Left ventricle myocardium inferior (tissue), 1 donor: ENCODE data around the gene LRRC8E. TPM values are rescaled to one million over a fixed set of nuclear protein-coding genes. Genes with fewer than 3 reads are reported as not detected.

Source experiments
- DNase-seq: peaks from one replicate; pipeline ENCODE4 v3.0.0-alpha.2; 2020
- H3K27ac ChIP-seq: fragments of 200-600 bp; replicated peaks from 2 replicates; pipeline ENCODE4 v1.8.0; 2021
- H3K27me3 ChIP-seq: fragments of 200-600 bp; 2 replicates; pipeline ENCODE4 v1.8.0; 2021; ENCODE audit warnings: low read depth
- H3K36me3 ChIP-seq: fragments of 200-600 bp; 2 replicates; pipeline ENCODE4 v1.8.0; 2021
- H3K4me1 ChIP-seq: fragments of 200-600 bp; 2 replicates; pipeline ENCODE4 v1.8.0; 2021
- H3K4me3 ChIP-seq: fragments of 200-600 bp; 2 replicates; pipeline ENCODE4 v1.8.0; 2021; ENCODE audit warnings: mild to moderate bottlenecking, moderate library complexity
- H3K9me3 ChIP-seq: fragments of 200-600 bp; replicated peaks from 2 replicates; pipeline ENCODE4 v1.8.0; 2021
- CTCF ChIP-seq: fragments of 200-600 bp; IDR thresholded peaks from 2 replicates; pipeline ENCODE4 v1.8.0; 2021; ENCODE audit warnings: antibody characterized with exemption, mild to moderate bottlenecking, borderline replicate concordance
- intact Hi-C: fragments of 100-400 bp; cut with micrococcal nuclease; formaldehyde crosslinking; loops from one replicate; pipeline ENCODE4 v1.11.0; 2022
- total RNA-seq: library from RNA; stranded (reverse); fragmentation: NEBNext Ultra II Directional; extraction: Animal tissue kit (Norgen Biotek cat#: 25700); gene quantifications from one replicate; pipeline ENCODE4 v1.2.1, GENCODE V29; 2021
- donor health status: DM: no; HTN: yes; CAD: no; lungs with severe emphysema.

LRRC8E gene
- total RNA-seq, 1 donor from 2014 or later: 0.44 TPM

- DNase-seq: no peak
- TF ChIP-seq CTCF: no peak
- H3K9me3 ChIP-seq: no peaks in the 10 kb centered on the region
- peaks cover 23% of the 10 kb centered on the region for H3K4me1 ChIP-seq
- intact Hi-C loops: no loop called here
- no peaks in the 10 kb centered on the region for H3K27me3 ChIP-seq
- H3K4me3 ChIP-seq: no peak overlapping the region
- H3K36me3 ChIP-seq: peaks cover 77% of the 10 kb centered on the region
- no peak overlapping the region for H3K27ac ChIP-seq
Measured at GRCh38 chr19:7932930-7933300, 44.6 kb downstream of the LRRC8E start.

- H3K9me3 ChIP-seq: no peaks in the 10 kb centered on the region
- H3K27me3 ChIP-seq: no peaks in the 10 kb centered on the region
- peaks cover 82% of the 10 kb centered on the region for H3K36me3 ChIP-seq
- no peak overlapping the region for H3K27ac ChIP-seq
- intact Hi-C loops: no loop called here
- TF ChIP-seq CTCF: peak; percentile 17
- no peak overlapping the region for H3K4me3 ChIP-seq
- peaks cover 18% of the 10 kb centered on the region for H3K4me1 ChIP-seq
- DNase-seq: no peak
Measured at GRCh38 chr19:7933411-7933810, 45.1 kb downstream of the LRRC8E start.

- H3K9me3 ChIP-seq: no peaks in the 10 kb centered on the region
- H3K27ac ChIP-seq: no peak overlapping the region
- H3K4me3 ChIP-seq: no peak overlapping the region
- no peak for DNase-seq
- H3K27me3 ChIP-seq: no peaks in the 10 kb centered on the region
- no peak for TF ChIP-seq CTCF
- H3K4me1 ChIP-seq: peaks cover 15% of the 10 kb centered on the region
- peaks cover 88% of the 10 kb centered on the region for H3K36me3 ChIP-seq
- intact Hi-C loops: no loop called here
Measured at GRCh38 chr19:7933828-7934725, 45.8 kb downstream of the LRRC8E start.

- Histone ChIP-seq H3K9me3 (no peaks in the 10 kb centered on the region), H3K27ac (no peak overlapping the region), H3K4me3 (no peak overlapping the region), H3K4me1 (peaks cover 10% of the 10 kb centered on the region), H3K27me3 (no peaks in the 10 kb centered on the region), H3K36me3 (peaks cover 92% of the 10 kb centered on the region)
- TF ChIP-seq CTCF: no peak
- intact Hi-C loops: no loop called here
- DNase-seq: no peak
Measured at GRCh38 chr19:7934766-7935165, 46.5 kb downstream of the LRRC8E start.

- no peak for DNase-seq
Measured at GRCh38 chr19:7940841-7941240, 52.5 kb downstream of the LRRC8E start.

More at GRCh38 chr19:7940841-7941240, 52.5 kb downstream of the LRRC8E start:
- no peaks in the 10 kb centered on the region for H3K27me3 ChIP-seq
- H3K27ac ChIP-seq: no peak overlapping the region
- peaks cover 50% of the 10 kb centered on the region for H3K36me3 ChIP-seq
- peaks cover 37% of the 10 kb centered on the region for H3K4me1 ChIP-seq
- intact Hi-C loops: no loop called here
- H3K9me3 ChIP-seq: no peaks in the 10 kb centered on the region
- H3K4me3 ChIP-seq: no peak overlapping the region
- no peak for TF ChIP-seq CTCF
